Neural cell (in vitro differentiated cells): Measurements from ENCODE around the gene C2orf68. TPM values are rescaled to one million over a fixed set of nuclear protein-coding genes. Genes with fewer than 3 reads are reported as not detected.

Source experiments
- H2AFZ ChIP-seq: fragments of 200-600, 300-800 bp; sonication (generic), shearing (Covaris generic); 2 replicates; pipeline ENCODE4 v1.6.0; 2014; ENCODE audit warnings: low read depth, mild to moderate bottlenecking, antibody characterized with exemption, low read length, moderate library complexity
- H3F3A ChIP-seq: fragments of 200-600 bp; shearing (Covaris generic); 2 replicates; pipeline ENCODE4 v1.6.1; 2016; ENCODE audit warnings: mild to moderate bottlenecking, moderate library complexity, mixed read lengths, antibody characterized with exemption, low read length; ENCODE audit not compliant: insufficient read depth, poor library complexity, severe bottlenecking
- H3K27ac ChIP-seq: fragments of 200-600, 300-800 bp; sonication (generic), shearing (Covaris generic); 2 replicates; pipeline ENCODE4 v1.5.1; 2014; ENCODE audit warnings: mild to moderate bottlenecking, low read length, moderate library complexity
- H3K27me3 ChIP-seq: fragments of 300-800, 200-600 bp; sonication (generic), shearing (Covaris generic); 2 replicates; pipeline ENCODE4 v1.6.0; 2014; ENCODE audit warnings: mild to moderate bottlenecking, low read depth, low read length, moderate library complexity; ENCODE audit not compliant: insufficient read depth
- H3K36me3 ChIP-seq: fragments of 300-800, 200-600 bp; sonication (generic), shearing (Covaris generic); 2 replicates; pipeline ENCODE4 v1.5.1; 2014; ENCODE audit warnings: mild to moderate bottlenecking, antibody characterized with exemption, low read length, moderate library complexity; ENCODE audit not compliant: insufficient read depth
- H3K4me2 ChIP-seq: fragments of 300-800, 200-600 bp; sonication (generic), shearing (Covaris generic); 2 replicates; pipeline ENCODE4 v1.6.0; 2014; ENCODE audit warnings: mild to moderate bottlenecking, low read length
- H3K4me3 ChIP-seq: fragments of 300-800, 200-600 bp; sonication (generic), shearing (Covaris generic); 2 replicates; pipeline ENCODE4 v1.5.1; 2014; ENCODE audit warnings: mild to moderate bottlenecking, low read length, moderate library complexity
- H3K79me2 ChIP-seq: fragments of 200-600 bp; shearing (Covaris generic); replicated peaks from 2 replicates; pipeline ENCODE4 v1.6.0; 2014; ENCODE audit warnings: mild to moderate bottlenecking, low read length, moderate library complexity; ENCODE audit not compliant: insufficient read depth
- H3K9ac ChIP-seq: fragments of 300-800, 200-600 bp; sonication (generic), shearing (Covaris generic); 2 replicates; pipeline ENCODE4 v1.6.1; 2016; ENCODE audit warnings: mild to moderate bottlenecking, low read length, mixed read lengths
- H3K9me2 ChIP-seq: fragments of 200-600 bp; shearing (Covaris generic); 2 replicates; pipeline ENCODE4 v1.6.1; 2016; ENCODE audit warnings: mild to moderate bottlenecking, low read length, mixed read lengths; ENCODE audit not compliant: insufficient read depth
- H3K9me3 ChIP-seq: fragments of 200-600, 300-800 bp; sonication (generic), shearing (Covaris generic); 2 replicates; pipeline ENCODE4 v1.6.1; 2016; ENCODE audit warnings: mild to moderate bottlenecking, mixed run types, low read length, moderate library complexity, mixed read lengths
- H4K20me1 ChIP-seq: fragments of 200-600 bp; shearing (Covaris generic); 2 replicates; pipeline ENCODE4 v1.6.1; 2016; ENCODE audit warnings: mild to moderate bottlenecking, mixed run types; ENCODE audit not compliant: insufficient read depth
- CTCF ChIP-seq: fragments of 450-650 bp; IDR thresholded peaks from 2 replicates; pipeline ENCODE4 v1.5.1; 2014; ENCODE audit warnings: antibody characterized with exemption, mild to moderate bottlenecking, moderate library complexity; ENCODE audit not compliant: poor library complexity, severe bottlenecking
- EP300 ChIP-seq: fragments of 450-650 bp; conservative IDR thresholded peaks from 2 replicates; pipeline ENCODE4 v1.6.1; 2014; ENCODE audit warnings: antibody characterized with exemption, mild to moderate bottlenecking, moderate library complexity; ENCODE audit not compliant: poor library complexity, severe bottlenecking
- EZH2 ChIP-seq: fragments of 200-600, 300-800 bp; shearing (Covaris generic), sonication (generic); IDR thresholded peaks from 2 replicates; pipeline ENCODE4 v1.6.1; 2014; ENCODE audit warnings: antibody characterized with exemption, low read length, borderline replicate concordance, mild to moderate bottlenecking; ENCODE audit not compliant: insufficient read depth, poor library complexity, severe bottlenecking
- MXI1 ChIP-seq: fragments of 450-650 bp; conservative IDR thresholded peaks from 2 replicates; pipeline ENCODE4 v1.6.1; 2014; ENCODE audit warnings: antibody characterized with exemption, mild to moderate bottlenecking; ENCODE audit not compliant: poor library complexity, severe bottlenecking
- POLR2AphosphoS5 ChIP-seq: IDR thresholded peaks from 2 replicates; pipeline ENCODE4 v1.6.1; 2012
- RAD21 ChIP-seq: fragments of 450-650 bp; conservative IDR thresholded peaks from 2 replicates; pipeline ENCODE4 v1.6.1; 2014; ENCODE audit warnings: antibody characterized with exemption, mild to moderate bottlenecking, moderate library complexity
- REST ChIP-seq: IDR thresholded peaks from 2 replicates; pipeline ENCODE4 v1.6.1; 2012; ENCODE audit warnings: borderline replicate concordance
- SMC3 ChIP-seq: fragments of 450-650 bp; conservative IDR thresholded peaks from 2 replicates; pipeline ENCODE4 v1.6.1; 2014; ENCODE audit warnings: antibody characterized with exemption, mild to moderate bottlenecking, moderate library complexity; ENCODE audit not compliant: poor library complexity
- TAF1 ChIP-seq: IDR thresholded peaks from 2 replicates; pipeline ENCODE4 v1.6.1; 2012; ENCODE audit warnings: low read depth
- polyA plus RNA-seq: library from polyadenylated mRNA; depleted of rRNA; stranded (reverse); fragments of >200 nt; gene quantifications from 2 replicates; pipeline ENCODE4 v1.2.3, GENCODE V29; 2014

C2orf68 gene
- polyA plus RNA-seq, 1 donor from 2014 or later, result 28.0 TPM

GRCh38 chr2:85579266-85579935 is 32.5 kb downstream of the C2orf68 start:
- Histone ChIP-seq H3K9ac (no peak overlapping the region), H3K36me3 (no peaks in the 10 kb centered on the region), H4K20me1 (no peaks in the 10 kb centered on the region), H3K9me2 (no peaks in the 10 kb centered on the region), H3K79me2 (no peaks in the 10 kb centered on the region), H3K27ac (no peak overlapping the region), H3K9me3 (no peaks in the 10 kb centered on the region), H3K4me3 (no peak overlapping the region), H2AFZ (no peak overlapping the region), H3K4me2 (no peak overlapping the region), H3K27me3 (peaks cover 25% of the 10 kb centered on the region), H3F3A (no peaks in the 10 kb centered on the region)
- TF ChIP-seq POLR2AphosphoS5 (no peak), MXI1 (no peak), EZH2 (no peak)

GRCh38 chr2:85578243-85579180 is 33.4 kb downstream of the C2orf68 start:
- H3K27me3 ChIP-seq, result peaks cover 16% of the 10 kb centered on the region
- H3F3A ChIP-seq, result no peaks in the 10 kb centered on the region
- H3K9ac ChIP-seq, result no peak overlapping the region
- no peaks in the 10 kb centered on the region for H3K79me2 ChIP-seq
- no peaks in the 10 kb centered on the region for H3K9me3 ChIP-seq
- TF ChIP-seq CTCF (no peak), MXI1 (no peak), SMC3 (no peak), TAF1 (no peak), EP300 (no peak), RAD21 (no peak), REST (no peak), EZH2 (no peak), POLR2AphosphoS5 (no peak)
- H3K4me3 ChIP-seq, result no peak overlapping the region
- no peak overlapping the region for H3K27ac ChIP-seq
- H2AFZ ChIP-seq, result no peak overlapping the region
- no peaks in the 10 kb centered on the region for H3K9me2 ChIP-seq
- no peaks in the 10 kb centered on the region for H3K36me3 ChIP-seq
- no peaks in the 10 kb centered on the region for H4K20me1 ChIP-seq
- no peak overlapping the region for H3K4me2 ChIP-seq
